ENCODE data around the gene C5orf58. TPM values are rescaled to one million over a fixed set of nuclear protein-coding genes. Genes with fewer than 3 reads are reported as not detected.

Gene C5orf58
- polyA plus RNA-seq, 1 donor from 2014 or later = not detected

- Histone ChIP-seq H3K4me2 (ENCODE audit: low read length) (no peak overlapping the region), H3K79me2 (replicated peaks; ENCODE audit: insufficient read depth, low read length) (no peaks in the 10 kb centered on the region), H4K20me1 (ENCODE audit: insufficient read depth) (no peaks in the 10 kb centered on the region), H3K27ac (ENCODE audit: low read length) (no peak overlapping the region), H3K9ac (ENCODE audit: low read length) (no peak overlapping the region), H3K9me2 (ENCODE audit: insufficient read depth, low read length) (no peaks in the 10 kb centered on the region), H3K36me3 (ENCODE audit: insufficient read depth, low read length) (no peaks in the 10 kb centered on the region), H2AFZ (ENCODE audit: low read depth, low read length) (no peak overlapping the region), H3F3A (ENCODE audit: insufficient read depth, low read length, poor library complexity, severe bottlenecking) (no peaks in the 10 kb centered on the region), H3K4me3 (ENCODE audit: low read length) (no peak overlapping the region), H3K9me3 (ENCODE audit: low read length) (no peaks in the 10 kb centered on the region), H3K27me3 (ENCODE audit: insufficient read depth, low read depth, low read length) (no peaks in the 10 kb centered on the region)
- TF ChIP-seq TAF1 (IDR thresholded peaks at IDR 0.05; ENCODE audit: low read depth) (no peak), SMC3 (conservative IDR thresholded peaks at IDR 0.05; ENCODE audit: poor library complexity) (no peak), MXI1 (conservative IDR thresholded peaks at IDR 0.05; ENCODE audit: poor library complexity, severe bottlenecking) (no peak), EZH2 (IDR thresholded peaks at IDR 0.05; ENCODE audit: borderline replicate concordance, insufficient read depth, low read length, poor library complexity, severe bottlenecking) (no peak), EP300 (conservative IDR thresholded peaks at IDR 0.05; ENCODE audit: poor library complexity, severe bottlenecking) (no peak), POLR2AphosphoS5 (IDR thresholded peaks at IDR 0.05) (no peak), CTCF (IDR thresholded peaks at IDR 0.05; ENCODE audit: poor library complexity, severe bottlenecking) (no peak), RAD21 (conservative IDR thresholded peaks at IDR 0.05) (no peak)
- TF ChIP-seq, protein P1, sequence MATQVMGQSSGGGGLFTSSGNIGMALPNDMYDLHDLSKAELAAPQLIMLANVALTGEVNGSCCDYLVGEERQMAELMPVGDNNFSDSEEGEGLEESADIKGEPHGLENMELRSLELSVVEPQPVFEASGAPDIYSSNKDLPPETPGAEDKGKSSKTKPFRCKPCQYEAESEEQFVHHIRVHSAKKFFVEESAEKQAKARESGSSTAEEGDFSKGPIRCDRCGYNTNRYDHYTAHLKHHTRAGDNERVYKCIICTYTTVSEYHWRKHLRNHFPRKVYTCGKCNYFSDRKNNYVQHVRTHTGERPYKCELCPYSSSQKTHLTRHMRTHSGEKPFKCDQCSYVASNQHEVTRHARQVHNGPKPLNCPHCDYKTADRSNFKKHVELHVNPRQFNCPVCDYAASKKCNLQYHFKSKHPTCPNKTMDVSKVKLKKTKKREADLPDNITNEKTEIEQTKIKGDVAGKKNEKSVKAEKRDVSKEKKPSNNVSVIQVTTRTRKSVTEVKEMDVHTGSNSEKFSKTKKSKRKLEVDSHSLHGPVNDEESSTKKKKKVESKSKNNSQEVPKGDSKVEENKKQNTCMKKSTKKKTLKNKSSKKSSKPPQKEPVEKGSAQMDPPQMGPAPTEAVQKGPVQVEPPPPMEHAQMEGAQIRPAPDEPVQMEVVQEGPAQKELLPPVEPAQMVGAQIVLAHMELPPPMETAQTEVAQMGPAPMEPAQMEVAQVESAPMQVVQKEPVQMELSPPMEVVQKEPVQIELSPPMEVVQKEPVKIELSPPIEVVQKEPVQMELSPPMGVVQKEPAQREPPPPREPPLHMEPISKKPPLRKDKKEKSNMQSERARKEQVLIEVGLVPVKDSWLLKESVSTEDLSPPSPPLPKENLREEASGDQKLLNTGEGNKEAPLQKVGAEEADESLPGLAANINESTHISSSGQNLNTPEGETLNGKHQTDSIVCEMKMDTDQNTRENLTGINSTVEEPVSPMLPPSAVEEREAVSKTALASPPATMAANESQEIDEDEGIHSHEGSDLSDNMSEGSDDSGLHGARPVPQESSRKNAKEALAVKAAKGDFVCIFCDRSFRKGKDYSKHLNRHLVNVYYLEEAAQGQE (IDR thresholded peaks at IDR 0.05; ENCODE audit: borderline replicate concordance) = no peak
Observed at GRCh38 chr5:170186856-170187255, 45.9 kb upstream of the C5orf58 start.

DNA sequence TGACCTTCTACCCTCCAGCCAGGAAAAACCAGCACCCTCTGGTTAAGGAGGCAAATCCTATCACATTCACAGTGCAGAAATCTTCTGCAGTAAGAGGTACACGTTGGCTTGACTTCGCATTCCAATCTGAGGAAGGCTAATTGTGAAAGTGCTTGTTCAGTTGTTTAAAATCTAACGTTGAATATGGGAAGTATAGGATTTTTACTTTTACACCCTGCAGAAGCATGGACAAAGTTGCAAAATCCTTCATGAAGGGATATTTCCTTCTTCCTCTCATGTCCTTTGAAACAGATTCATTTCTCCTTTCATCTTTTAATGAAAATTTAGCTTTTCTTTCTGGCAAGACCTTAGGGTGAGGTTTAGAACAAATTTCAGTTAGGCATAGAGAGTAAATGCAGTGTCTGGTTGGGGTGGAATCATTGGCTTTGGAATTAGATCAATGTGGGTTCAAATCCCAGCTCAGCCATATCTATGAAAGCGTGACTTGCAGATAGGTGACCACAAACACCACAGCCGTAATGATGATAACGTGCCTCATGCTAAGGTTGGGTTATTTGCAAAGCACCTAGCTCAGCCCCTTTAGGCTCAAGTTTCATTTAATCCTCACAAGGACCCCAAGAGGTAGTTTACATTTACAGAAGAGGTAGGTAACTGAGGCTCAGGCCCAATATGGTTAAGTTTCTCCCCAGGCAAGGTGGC lies 42.2 kb upstream of the C5orf58 start:
- H3K9me2 ChIP-seq (ENCODE audit: insufficient read depth, low read length) = no peaks in the 10 kb centered on the region
- H3K4me2 ChIP-seq (ENCODE audit: low read length) = no peak overlapping the region
- no peak overlapping the region for H3K27ac ChIP-seq (ENCODE audit: low read length)
- H3K79me2 ChIP-seq (replicated peaks; ENCODE audit: insufficient read depth, low read length) = no peaks in the 10 kb centered on the region
- H3F3A ChIP-seq (ENCODE audit: insufficient read depth, low read length, poor library complexity, severe bottlenecking) = no peaks in the 10 kb centered on the region
- H3K27me3 ChIP-seq (ENCODE audit: insufficient read depth, low read depth, low read length) = no peaks in the 10 kb centered on the region
- H2AFZ ChIP-seq (ENCODE audit: low read depth, low read length) = no peak overlapping the region
- H3K9ac ChIP-seq (ENCODE audit: low read length) = no peak overlapping the region
- H4K20me1 ChIP-seq (ENCODE audit: insufficient read depth) = no peaks in the 10 kb centered on the region
- H3K36me3 ChIP-seq (ENCODE audit: insufficient read depth, low read length) = no peaks in the 10 kb centered on the region
- H3K4me3 ChIP-seq (ENCODE audit: low read length) = no peak overlapping the region
- TF ChIP-seq RAD21 (conservative IDR thresholded peaks at IDR 0.05) = no peak
- TF ChIP-seq POLR2AphosphoS5 (IDR thresholded peaks at IDR 0.05) = no peak
- no peak for TF ChIP-seq MXI1 (conservative IDR thresholded peaks at IDR 0.05; ENCODE audit: poor library complexity, severe bottlenecking)
- no peak for TF ChIP-seq EP300 (conservative IDR thresholded peaks at IDR 0.05; ENCODE audit: poor library complexity, severe bottlenecking)
- no peak for TF ChIP-seq CTCF (IDR thresholded peaks at IDR 0.05; ENCODE audit: poor library complexity, severe bottlenecking)
- TF ChIP-seq, protein P1 (IDR thresholded peaks at IDR 0.05; ENCODE audit: borderline replicate concordance) = no peak
- TF ChIP-seq SMC3 (conservative IDR thresholded peaks at IDR 0.05; ENCODE audit: poor library complexity) = no peak
- no peak for TF ChIP-seq EZH2 (IDR thresholded peaks at IDR 0.05; ENCODE audit: borderline replicate concordance, insufficient read depth, low read length, poor library complexity, severe bottlenecking)
- no peak for TF ChIP-seq TAF1 (IDR thresholded peaks at IDR 0.05; ENCODE audit: low read depth)
- no peaks in the 10 kb centered on the region for H3K9me3 ChIP-seq (ENCODE audit: low read length)
